K562 (cell line): Measurements from ENCODE around the gene SDC1. TPM values are rescaled to one million over a fixed set of nuclear protein-coding genes. Genes with fewer than 3 reads are reported as not detected.
A peak's percentile ranks its signal among the peaks of the same experiment; 100 is the strongest.

ENCODE experiments used
- ATAC-seq: fragments of 200-7000 bp; cut with Tn5 transposase; 3 replicates; pipeline ENCODE4 v1.9.1; 2020; ENCODE audit warnings: moderate library complexity
- BruUV-seq: library from RNA; stranded (reverse); fragments of 400-500 nt; replicated peaks from 2 replicates; lab custom pipeline; 2021; lab: Mats Ljungman, UMichigan
- CTCF ChIA-PET: fragments of 300-600 bp; formaldehyde crosslinking; extraction: SDS; loops from one replicate; lab custom pipeline; 2021; ENCODE audit warnings: low intra/inter-chr PET ratio; lab: Yijun Ruan, JAX
- POLR2A ChIA-PET: fragments of 300-600, 350-650 bp; sonication (Branson Sonifier 250); formaldehyde crosslinking; extraction: SDS; loops from one replicate; lab custom pipeline; 2021; ENCODE audit warnings: antibody characterized with exemption, inconsistent platforms; lab: Yijun Ruan, JAX
- DNase-seq, 4 experiments: peaks; one replicate each; pipeline versions ENCODE4 v3.0.0 to v3.0.0-alpha.2; 2011 to 2018; ENCODE audit warnings: low spot score in 3 of 4, mixed read lengths in 3 of 4; ENCODE audit errors: extremely low read depth in 1 of 4
- FAIRE-seq: peaks from 2 replicates; lab custom pipeline; 2011; peaks lifted over from hg19 to GRCh38; lab: Jason Lieb, UNC
- H2AFZ ChIP-seq: 2 replicates; pipeline ENCODE4 v1.6.0; 2011; ENCODE audit warnings: low read depth, low read length, control low read depth, inconsistent platforms
- H3K27ac ChIP-seq: fragments of 200-600 bp; 3 replicates; pipeline ENCODE4 v1.8.0; 2011; ENCODE audit warnings: low read depth, mild to moderate bottlenecking, control low read depth, inconsistent platforms, low read length, moderate library complexity, mixed read lengths; ENCODE audit errors: extremely low read depth
- H3K27me3 ChIP-seq, 2 experiments: fragments of 300-600 bp in 1 of 2; 2 replicates in 1 of 2; 3 replicates in 1 of 2; pipeline versions ENCODE4 v1.6.0 to v1.8.0; 2011; ENCODE audit warnings: inconsistent platforms in 2 of 2, low read length in 2 of 2, mild to moderate bottlenecking in 1 of 2, mixed read lengths in 1 of 2, moderate library complexity in 1 of 2; ENCODE audit not compliant: control insufficient read depth in 2 of 2, insufficient read depth in 2 of 2
- H3K36me3 ChIP-seq: fragments of 300-600 bp; 3 replicates; pipeline ENCODE4 v1.8.0; 2011; ENCODE audit warnings: mild to moderate bottlenecking, low read length, inconsistent platforms; ENCODE audit not compliant: control insufficient read depth, insufficient read depth
- H3K4me1 ChIP-seq, 2 experiments: fragments of 200-600 bp in 1 of 2; replicated peaks in 1 of 2; 2 replicates in 1 of 2; 3 replicates in 1 of 2; pipeline versions ENCODE4 v1.5.1 to v1.8.0; 2011; ENCODE audit warnings: inconsistent platforms in 2 of 2, low read length in 2 of 2, mild to moderate bottlenecking in 1 of 2, mixed read lengths in 1 of 2, moderate library complexity in 1 of 2; ENCODE audit not compliant: control insufficient read depth in 2 of 2, insufficient read depth in 2 of 2
- H3K4me2 ChIP-seq: 2 replicates; pipeline ENCODE4 v1.6.1; 2011; ENCODE audit warnings: low read length, control low read depth, inconsistent platforms, mixed read lengths; ENCODE audit not compliant: insufficient read depth
- H3K4me3 ChIP-seq: fragments of 200-600 bp; sonication (generic), shearing (Covaris generic); 2 replicates; pipeline ENCODE4 v1.5.1; 2016; ENCODE audit warnings: control low read depth, inconsistent platforms
- H3K79me2 ChIP-seq: fragments of 200-600 bp; 3 replicates; pipeline ENCODE4 v1.8.0; 2011; ENCODE audit warnings: low read length, inconsistent platforms; ENCODE audit not compliant: control insufficient read depth, insufficient read depth
- H3K9ac ChIP-seq, 2 experiments: 2 replicates each; pipeline versions ENCODE4 v1.6.0 to v1.6.1; 2011; ENCODE audit warnings: low read depth in 2 of 2, low read length in 2 of 2, control low read depth in 1 of 2, inconsistent platforms in 1 of 2, mild to moderate bottlenecking in 1 of 2, mixed read lengths in 1 of 2; ENCODE audit not compliant: insufficient read depth in 1 of 2
- H3K9me1 ChIP-seq: one replicate; pipeline ENCODE4 v1.6.0; 2011; ENCODE audit warnings: inconsistent platforms, mild to moderate bottlenecking, low read length, moderate library complexity; ENCODE audit not compliant: control insufficient read depth, insufficient read depth
- H3K9me3 ChIP-seq: replicated peaks from 2 replicates; pipeline ENCODE4 v1.5.1; 2011; ENCODE audit warnings: low read depth, low read length, inconsistent platforms; ENCODE audit not compliant: control insufficient read depth, insufficient read depth
- H4K20me1 ChIP-seq: replicated peaks from 2 replicates; pipeline ENCODE4 v1.6.1; 2011; ENCODE audit warnings: low read length, inconsistent platforms, mixed read lengths; ENCODE audit not compliant: control insufficient read depth, insufficient read depth
- ATF1 ChIP-seq, 2 experiments: fragments of 450-650 bp in 1 of 2; IDR thresholded peaks; 2 replicates each; pipeline ENCODE4 v1.6.1; 2016; ENCODE audit warnings: missing compliant biosample characterization in 1 of 2, missing genetic modification characterization in 1 of 2
- FOXA3 ChIP-seq, 2 experiments: fragments of 450-650 bp in 1 of 2; sonication (generic) in 1 of 2; formaldehyde crosslinking; IDR thresholded peaks in 1 of 2; conservative IDR thresholded peaks in 1 of 2; 2 replicates each; pipeline versions ENCODE4 v1.4.0 to v1.8.0; 2020 to 2022; ENCODE audit warnings: mild to moderate bottlenecking in 2 of 2, missing genetic modification reagents in 1 of 2
- FOXM1 ChIP-seq, 2 experiments: fragments of 450-650 bp in 1 of 2; sonication (generic) in 1 of 2; formaldehyde crosslinking in 1 of 2; IDR thresholded peaks; 2 replicates each; pipeline versions ENCODE4 v1.6.1 to v1.9.0; 2017 to 2022; ENCODE audit warnings: low read depth in 2 of 2, mild to moderate bottlenecking in 2 of 2, missing genetic modification reagents in 1 of 2, moderate library complexity in 1 of 2
- GATA2 ChIP-seq: sonication (generic); formaldehyde crosslinking; IDR thresholded peaks from 2 replicates; pipeline ENCODE4 v1.4.0; 2020; ENCODE audit warnings: mild to moderate bottlenecking, missing genetic modification reagents
- HMGN3 ChIP-seq: IDR thresholded peaks from 2 replicates; pipeline ENCODE4 v1.6.1; 2011; ENCODE audit warnings: borderline replicate concordance, low read depth, mild to moderate bottlenecking, mixed read lengths, low read length; ENCODE audit not compliant: insufficient read length; ENCODE audit errors: extremely low read depth
- HOXB6 ChIP-seq: fragments of 250-450 bp; sonication (Bioruptor Pico); IDR thresholded peaks from 2 replicates; pipeline ENCODE4 v1.5.1; 2022; ENCODE audit warnings: mild to moderate bottlenecking, borderline replicate concordance
- MCM7 ChIP-seq, 2 experiments: fragments of 450-650 bp; IDR thresholded peaks; 2 replicates each; pipeline ENCODE4 v1.6.1; 2016 to 2018
- MLX ChIP-seq, 2 experiments: fragments of 450-650 bp in 1 of 2; sonication (generic) in 1 of 2; formaldehyde crosslinking; conservative IDR thresholded peaks; 2 replicates each; pipeline versions ENCODE4 v1.4.0 to v1.8.1; 2020 to 2022; ENCODE audit warnings: mild to moderate bottlenecking in 1 of 2, missing genetic modification reagents in 1 of 2
- SMC3 ChIP-seq: conservative IDR thresholded peaks from 2 replicates; pipeline ENCODE4 v1.6.1; 2011; ENCODE audit warnings: low read depth, low read length, improper control_type of control experiment; ENCODE audit not compliant: insufficient read depth
- ZBTB7A ChIP-seq: IDR thresholded peaks from 2 replicates; pipeline ENCODE4 v1.6.1; 2011; ENCODE audit warnings: low read depth, mild to moderate bottlenecking, low read length, moderate library complexity, borderline replicate concordance; ENCODE audit not compliant: control insufficient read depth
- ZNF143 ChIP-seq: sonication (generic); formaldehyde crosslinking; IDR thresholded peaks from 2 replicates; pipeline ENCODE4 v1.9.0; 2022; ENCODE audit warnings: mild to moderate bottlenecking, missing genetic modification reagents
- ZNF668 ChIP-seq: fragments of 250-450 bp; sonication (Bioruptor Pico); IDR thresholded peaks from 2 replicates; pipeline ENCODE4 v1.8.0; 2022; ENCODE audit warnings: mild to moderate bottlenecking, inconsistent platforms
- WGBS: fragments of 100-300 bp; shearing (Covaris generic); methylation state at CpG from one replicate; pipeline ENCODE4 v1.1.6; 2016; ENCODE audit warnings: low coverage, mixed read lengths; ENCODE audit not compliant: insufficient coverage; ENCODE audit errors: missing lambda C conversion rate; 5-methylcytosine and 5-hydroxymethylcytosine counted together
- in situ Hi-C: fragments of 300-500 bp; cut with MboI; formaldehyde crosslinking; loops from 4 replicates; pipeline ENCODE4 v1.15.0; 2018; ENCODE audit warnings: inconsistent platforms, mixed read lengths
- intact Hi-C: fragments of 100-400 bp; cut with micrococcal nuclease; formaldehyde crosslinking; loops from 2 replicates; pipeline ENCODE4 v1.14.2; 2022
- polyA plus RNA-seq, 8 experiments: library from polyadenylated mRNA; depleted of rRNA in 4 of 8; stranded (reverse) in 5 of 8; unstranded in 3 of 8; fragments of >200 nt; fragmentation: Nextera tagmentation in 2 of 8; fragmentation: Illumina TruSeq in 1 of 8; extraction: Ambion mirVana in 2 of 8; extraction: Trizol in 1 of 8; gene quantifications; 2 replicates each; pipeline versions ENCODE4 v1.2.1 to v1.2.3, GENCODE V29; 2011 to 2014; ENCODE audit warnings: inconsistent platforms in 1 of 8, missing spikeins in 1 of 8
- total RNA-seq, 7 experiments: library from RNA; depleted of rRNA in 6 of 7; stranded (reverse); fragments of >200 nt in 6 of 7; fragmentation: Illumina TruSeq in 2 of 7; extraction: Trizol in 2 of 7; gene quantifications; 2 replicates each; pipeline versions ENCODE4 v1.2.1 to v1.2.3, GENCODE V29; 2011 to 2021; ENCODE audit warnings: low replicate concordance in 1 of 7

SDC1 gene
- total and polyA plus RNA-seq, 9 of the 15 experiments (the other 6 are each of a cell fraction or from before 2014, with no cell fraction given) = 0.06 to 2.7 (median 0.49) TPM

- no peaks in the 10 kb centered on the region for H3K36me3 ChIP-seq
- BruUV-seq = no TSS peak
- intact Hi-C loops = no loop called here
- no peak overlapping the region; a peak in 1 of 4 replicates for H3K9ac ChIP-seq
- no peak overlapping the region for H2AFZ ChIP-seq
- peaks cover 14 to 73% of the 10 kb centered on the region in 2 experiments for H3K27me3 ChIP-seq
- no peak overlapping the region for H3K4me2 ChIP-seq
- in situ Hi-C loops = no loop called here
- CTCF ChIA-PET = no interaction called here
- WGBS = 10% methylated on average over 5 of the region's 5 CpGs
- H3K4me1 ChIP-seq = peaks cover 4 to 9% of the 10 kb centered on the region in 2 experiments; a peak in 4 of 5 replicates
- H3K4me3 ChIP-seq = no peak overlapping the region
- FAIRE-seq (no peak), ATAC-seq (no peak), DNase-seq (no peak)
- TF ChIP-seq FOXA3 (CRISPR knock-in tag; conservative IDR thresholded peaks at IDR 0.05 in 1 of 2, IDR thresholded peaks at IDR 0.05 in 1 of 2) = no peak
- H4K20me1 ChIP-seq = no peaks in the 10 kb centered on the region
- POLR2A ChIA-PET = no interaction called here
- no peaks in the 10 kb centered on the region for H3K79me2 ChIP-seq
- H3K27ac ChIP-seq = no peak overlapping the region
- H3K9me1 ChIP-seq = no peaks in the 10 kb centered on the region
- H3K9me3 ChIP-seq = no peaks in the 10 kb centered on the region
Measured at GRCh38 chr2:20173064-20173463, 51.9 kb downstream of the SDC1 start.

- ATAC-seq = peak; percentile 39; the same call in 2 of the 3 replicates
- Histone ChIP-seq H3K27ac (no peak overlapping the region), H4K20me1 (no peaks in the 10 kb centered on the region), H3K79me2 (no peaks in the 10 kb centered on the region), H3K9me3 (no peaks in the 10 kb centered on the region), H3K36me3 (no peaks in the 10 kb centered on the region), H3K4me1 (peaks cover 4 to 9% of the 10 kb centered on the region in 2 experiments; a peak in 4 of 5 replicates), H3K4me3 (no peak overlapping the region), H3K27me3 (peaks cover 13 to 73% of the 10 kb centered on the region in 2 experiments), H2AFZ (no peak overlapping the region)
- DNase-seq = no peak
- WGBS = 13% methylated on average over 13 of the region's 13 CpGs
- CTCF ChIA-PET = no interaction called here
- intact Hi-C loops = no loop called here
- no TSS peak for BruUV-seq
- TF ChIP-seq ATF1 (CRISPR knock-in tag; IDR thresholded peaks at IDR 0.05) (no peak), ATF1 (tag; IDR thresholded peaks at IDR 0.05) (no peak), MLX (CRISPR knock-in tag; conservative IDR thresholded peaks at IDR 0.05) (no peak), HOXB6 (no peak), ZBTB7A (no peak), HMGN3 (no peak), FOXM1 (IDR thresholded peaks at IDR 0.05; ENCODE audit: low read depth) (no peak), FOXM1 (CRISPR knock-in tag; IDR thresholded peaks at IDR 0.05; ENCODE audit: low read depth) (no peak), ZNF668 (CRISPR knock-in tag) (no peak), ZNF143 (CRISPR knock-in tag) (no peak), GATA2 (no peak), SMC3 (no peak), MCM7 (IDR thresholded peaks at IDR 0.05) (no peak)
- TF ChIP-seq, all 486 proteins: peak for 0
- no peak for FAIRE-seq
- POLR2A ChIA-PET = no interaction called here
- H3K4me2 ChIP-seq = no peak overlapping the region
- no peak overlapping the region for H3K9ac ChIP-seq
- no peaks in the 10 kb centered on the region for H3K9me1 ChIP-seq
- in situ Hi-C loops = no loop called here
Measured at GRCh38 chr2:20172273-20173055, 52.5 kb downstream of the SDC1 start.
